ENCODE results near the gene PLPP6. TPM values are rescaled to one million over a fixed set of nuclear protein-coding genes. Genes with fewer than 3 reads are reported as not detected.
A peak's percentile ranks its signal among the peaks of the same experiment; 100 is the strongest.

PLPP6 gene
- polyA plus RNA-seq, 1 donor (not counting 4 experiments of a cell fraction or from before 2014, with no cell fraction given), result 7.7 TPM

- peaks cover 12% of the 10 kb centered on the region for H3K4me1 ChIP-seq (ENCODE audit: control insufficient read depth, extremely low read depth, insufficient read depth, low read length)
- no peak overlapping the region for H3K4me2 ChIP-seq (ENCODE audit: control insufficient read depth, extremely low read depth, insufficient read depth, low read depth, low read length)
- no peak overlapping the region for H3K27ac ChIP-seq (ENCODE audit: control insufficient read depth, insufficient read depth, low read length)
- no peaks in the 10 kb centered on the region for H3K36me3 ChIP-seq (ENCODE audit: control insufficient read depth in 2 of 2, extremely low read depth in 1 of 2, insufficient read depth in 2 of 2, low read length in 2 of 2)
- peaks cover 24% of the 10 kb centered on the region for H3K79me2 ChIP-seq (ENCODE audit: control insufficient read depth, insufficient read depth, low read length)
- no peaks in the 10 kb centered on the region for H3K27me3 ChIP-seq (ENCODE audit: control insufficient read depth, extremely low read depth, insufficient read depth, low read length)
- TF ChIP-seq EZH2 (IDR thresholded peaks at IDR 0.05; ENCODE audit: low read length) (no peak), CTCF (optimal IDR thresholded peaks at IDR 0.05 in 1 of 3, IDR thresholded peaks at IDR 0.05 in 1 of 3, conservative IDR thresholded peaks at IDR 0.05 in 1 of 3; ENCODE audit: extremely low read depth in 1 of 3, insufficient read depth in 2 of 3, low read length in 3 of 3) (no peak)
- no peak for DNase-seq (ENCODE audit: low read depth, low spot score)
- dilution Hi-C loops (cut with MboI; ENCODE audit: extremely low pct_ligation_motif_present, low sequenced_read_pairs), result no loop called here
- no peak for FAIRE-seq
- H4K20me1 ChIP-seq (ENCODE audit: control insufficient read depth, extremely low read depth, insufficient read depth, low read length), result no peaks in the 10 kb centered on the region
- no peak overlapping the region for H3K9ac ChIP-seq (ENCODE audit: control insufficient read depth, extremely low read depth, insufficient read depth, low read length)
- no peak overlapping the region for H3K4me3 ChIP-seq (ENCODE audit: control insufficient read depth in 2 of 3, extremely low read depth in 1 of 3, insufficient read depth in 2 of 3, low read depth in 1 of 3, low read length in 3 of 3)
- H3K9me3 ChIP-seq (ENCODE audit: control insufficient read depth, low read depth, low read length), result no peaks in the 10 kb centered on the region
- no peak overlapping the region for H2AFZ ChIP-seq (ENCODE audit: control insufficient read depth, low read length)
- H3K9me1 ChIP-seq (ENCODE audit: control insufficient read depth, extremely low read depth, insufficient read depth, low read length), result no peaks in the 10 kb centered on the region
These were observed 15.3 kb downstream of the PLPP6 start for GRCh38 chr9:4677392-4677791.

GRCh38 chr9:4678679-4679267 is 16.7 kb downstream of the PLPP6 start:
- Histone ChIP-seq H3K36me3 (ENCODE audit: control insufficient read depth in 2 of 2, extremely low read depth in 1 of 2, insufficient read depth in 2 of 2, low read length in 2 of 2) (no peaks in the 10 kb centered on the region), H3K4me2 (ENCODE audit: control insufficient read depth, extremely low read depth, insufficient read depth, low read depth, low read length) (peak overlapping the region; percentile 90), H3K79me2 (ENCODE audit: control insufficient read depth, insufficient read depth, low read length) (peaks cover 33% of the 10 kb centered on the region), H2AFZ (ENCODE audit: control insufficient read depth, low read length) (peak overlapping the region; percentile 90), H3K9me3 (ENCODE audit: control insufficient read depth, low read depth, low read length) (no peaks in the 10 kb centered on the region), H3K27ac (ENCODE audit: control insufficient read depth, insufficient read depth, low read length) (peak overlapping the region; percentile 94), H3K4me1 (ENCODE audit: control insufficient read depth, extremely low read depth, insufficient read depth, low read length) (peaks cover 12% of the 10 kb centered on the region), H3K27me3 (ENCODE audit: control insufficient read depth, extremely low read depth, insufficient read depth, low read length) (no peaks in the 10 kb centered on the region), H3K4me3 (ENCODE audit: control insufficient read depth in 2 of 3, extremely low read depth in 1 of 3, insufficient read depth in 2 of 3, low read depth in 1 of 3, low read length in 3 of 3) (peak overlapping the region; percentile 74 to 88 (median 81)), H3K9ac (ENCODE audit: control insufficient read depth, extremely low read depth, insufficient read depth, low read length) (peak overlapping the region; percentile 81), H3K9me1 (ENCODE audit: control insufficient read depth, extremely low read depth, insufficient read depth, low read length) (no peaks in the 10 kb centered on the region), H4K20me1 (ENCODE audit: control insufficient read depth, extremely low read depth, insufficient read depth, low read length) (no peaks in the 10 kb centered on the region)
- dilution Hi-C loops (cut with MboI; ENCODE audit: extremely low pct_ligation_motif_present, low sequenced_read_pairs), result no loop called here
- FAIRE-seq (peak; percentile 36), DNase-seq (ENCODE audit: low read depth, low spot score) (no peak)
- TF ChIP-seq EZH2 (IDR thresholded peaks at IDR 0.05; ENCODE audit: low read length), result no peak
- no peak for TF ChIP-seq CTCF (optimal IDR thresholded peaks at IDR 0.05 in 1 of 3, IDR thresholded peaks at IDR 0.05 in 1 of 3, conservative IDR thresholded peaks at IDR 0.05 in 1 of 3; ENCODE audit: extremely low read depth in 1 of 3, insufficient read depth in 2 of 3, low read length in 3 of 3)

Data from keratinocyte (primary cell).